IMR-90 (cell line): ENCODE results near the gene NMB.

Experiments
- CEBPB ChIP-seq: IDR thresholded peaks from 2 replicates; pipeline ENCODE4 v1.6.1; 2012; ENCODE audit warnings: low read depth, low read length, improper control_type of control experiment
- CTCF ChIP-seq: conservative IDR thresholded peaks from 2 replicates; pipeline ENCODE4 v1.5.1; 2012; ENCODE audit warnings: mild to moderate bottlenecking, low read depth, low read length, improper control_type of control experiment
- SMC3 ChIP-seq: fragments of 150-350 bp; IDR thresholded peaks from 2 replicates; pipeline ENCODE4 v1.6.1; 2016; ENCODE audit warnings: low read depth, mild to moderate bottlenecking, antibody characterized with exemption, low read length, moderate library complexity
- TF ChIP-seq, protein P1 (sequence below): fragments of 150-350 bp; IDR thresholded peaks from 2 replicates; pipeline ENCODE4 v1.6.1; 2017; ENCODE audit warnings: mild to moderate bottlenecking, antibody characterized with exemption, low read length, low read depth

DNA sequence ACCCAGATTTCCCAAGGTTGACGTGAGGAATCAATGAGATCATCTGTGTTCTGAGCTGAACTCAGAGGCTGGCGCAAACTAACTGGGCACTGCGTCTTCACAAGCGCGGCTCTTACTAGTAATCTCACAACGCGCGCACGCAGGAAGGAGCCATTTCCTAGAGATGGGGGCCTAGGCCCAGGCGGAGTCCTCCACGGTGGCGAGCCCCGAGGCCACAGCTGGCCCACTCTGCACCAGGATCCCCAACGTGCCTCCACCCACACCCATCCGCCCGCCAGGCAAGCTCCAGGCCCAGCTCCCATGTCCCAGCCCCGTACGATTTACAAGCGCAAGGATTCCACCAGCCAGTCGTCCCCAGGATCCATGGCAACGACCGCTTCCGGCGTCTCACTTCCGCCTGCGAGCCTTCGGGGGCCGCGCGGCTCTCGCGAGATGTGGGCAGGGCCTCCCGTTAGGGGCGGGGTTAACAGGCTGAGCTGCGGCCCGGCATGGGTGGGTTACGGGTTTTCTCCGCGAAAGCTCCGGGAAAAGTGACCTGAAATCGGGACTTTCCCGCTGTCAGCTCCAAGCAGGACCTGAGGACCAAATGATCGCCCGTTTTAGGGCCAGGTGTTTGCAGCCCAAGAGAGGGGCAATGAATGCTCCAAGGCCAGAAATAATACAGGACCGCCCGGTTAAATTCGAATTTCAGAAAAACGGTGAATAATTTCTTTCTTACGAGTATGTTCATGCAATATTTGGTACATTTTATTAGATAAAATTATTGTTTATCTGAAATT lies 3.9 kb downstream of the NMB start, which contains the start of gene WDR73:
- no peak for TF ChIP-seq SMC3
- no peak for TF ChIP-seq CTCF
- no peak for TF ChIP-seq CEBPB
- TF ChIP-seq, protein P1, sequence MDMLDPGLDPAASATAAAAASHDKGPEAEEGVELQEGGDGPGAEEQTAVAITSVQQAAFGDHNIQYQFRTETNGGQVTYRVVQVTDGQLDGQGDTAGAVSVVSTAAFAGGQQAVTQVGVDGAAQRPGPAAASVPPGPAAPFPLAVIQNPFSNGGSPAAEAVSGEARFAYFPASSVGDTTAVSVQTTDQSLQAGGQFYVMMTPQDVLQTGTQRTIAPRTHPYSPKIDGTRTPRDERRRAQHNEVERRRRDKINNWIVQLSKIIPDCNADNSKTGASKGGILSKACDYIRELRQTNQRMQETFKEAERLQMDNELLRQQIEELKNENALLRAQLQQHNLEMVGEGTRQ: no peak
